ENCODE data around the gene THBS3. TPM values are rescaled to one million over a fixed set of nuclear protein-coding genes. Genes with fewer than 3 reads are reported as not detected.
"Not testable (repeated sequence)": the region's sequence is repeated elsewhere in the genome, so short reads cannot be mapped to it uniquely, and the experiment has no call there.

THBS3 gene
- total RNA-seq, 2 experiments from 2014 or later, result 15.4 to 15.7 TPM

DNA sequence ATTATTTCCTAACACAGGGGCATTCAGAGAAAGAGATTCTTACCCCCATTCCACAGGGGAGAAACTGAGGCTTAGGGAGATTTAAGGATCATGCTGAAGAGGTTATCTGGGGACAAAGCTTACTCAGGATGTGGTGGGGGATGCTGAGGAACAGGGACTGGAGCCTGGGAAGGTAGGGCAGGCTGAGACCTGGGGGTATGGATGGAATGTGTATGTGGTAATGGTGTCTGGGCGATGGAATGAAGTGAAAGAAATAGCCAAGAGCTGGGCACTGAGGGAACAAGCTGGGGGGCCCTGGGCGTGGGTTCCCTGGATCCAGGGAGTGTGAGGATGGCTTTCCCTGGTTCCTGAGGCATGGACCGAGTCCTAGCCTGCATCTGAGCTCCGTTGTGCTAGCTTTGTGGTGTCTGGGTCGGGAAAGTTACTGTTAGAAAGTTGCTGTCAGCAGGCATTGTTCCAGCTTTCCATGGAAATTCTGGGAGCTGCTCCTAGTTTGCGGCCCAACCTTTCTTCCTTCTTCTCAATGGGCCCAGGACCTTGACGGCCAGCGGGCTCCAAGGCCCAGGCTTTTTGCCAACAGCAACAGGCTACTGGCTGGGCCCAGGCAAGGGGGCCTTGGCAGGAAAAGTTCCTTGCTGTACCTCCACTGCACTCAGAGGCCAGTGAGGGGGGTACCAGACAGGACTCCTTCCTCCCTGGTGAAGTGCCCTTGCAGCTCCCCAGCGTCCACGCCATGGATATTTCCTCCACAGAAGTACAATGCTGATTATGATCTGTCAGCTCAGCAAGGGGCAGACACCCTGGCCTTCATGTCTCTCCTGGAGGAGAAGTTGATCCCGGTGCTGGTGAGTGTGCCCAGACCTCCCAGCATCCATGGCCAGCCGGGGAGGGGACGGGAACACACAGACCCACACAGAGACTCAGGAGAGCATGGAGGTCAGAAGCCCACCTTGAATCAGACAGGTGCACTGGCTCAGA lies 24.6 kb upstream of the THBS3 start:
- H3K27ac Mint-ChIP-seq, result not testable (repeated sequence)
- CTCF ChIA-PET, result interaction anchor here (2.2 kb wide), 1 partner anchor 19 kb away, joined by 5 read pairs; no protein-coding TSS in a partner anchor

DNA sequence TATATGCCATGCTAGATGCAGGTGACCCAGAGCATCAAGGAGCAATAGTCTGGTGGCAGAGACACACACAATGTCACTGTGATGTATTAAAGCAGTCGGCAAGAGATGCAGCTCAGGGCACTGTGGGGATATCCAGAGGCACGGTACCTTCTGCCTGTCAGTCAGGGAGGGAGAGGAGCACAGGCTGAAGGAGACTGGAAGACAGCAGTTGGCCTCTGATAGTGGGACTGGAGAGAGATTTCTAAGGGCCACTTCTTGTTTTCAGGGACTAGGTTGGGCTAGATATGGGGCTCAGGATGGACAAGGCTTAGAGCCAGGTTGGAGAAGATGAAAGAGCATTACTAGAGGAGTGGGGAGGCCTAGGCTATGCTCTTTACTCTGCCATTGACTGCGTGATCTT lies 23.6 kb upstream of the THBS3 start:
- H3K4me3 Mint-ChIP-seq; H3K9me3 Mint-ChIP-seq; H3K27me3 Mint-ChIP-seq (ENCODE audit: low read depth); H3K27ac Mint-ChIP-seq; DNase-seq; H3K36me3 Mint-ChIP-seq (ENCODE audit: low read depth); intact Hi-C loops (cut with micrococcal nuclease): not testable (repeated sequence)
- CTCF ChIA-PET, result interaction anchor here (2.2 kb wide), 1 partner anchor 20 kb away, joined by 5 read pairs; no protein-coding TSS in a partner anchor
- H3K4me1 Mint-ChIP-seq (ENCODE audit: low read depth), result peaks cover 19% of the 10 kb centered on the region

More for the DNA sequence above, 24.6 kb upstream of the THBS3 start:
- H3K36me3 Mint-ChIP-seq (ENCODE audit: low read depth); H3K4me3 Mint-ChIP-seq; DNase-seq; H3K9me3 Mint-ChIP-seq; intact Hi-C loops (cut with micrococcal nuclease); H3K27me3 Mint-ChIP-seq (ENCODE audit: low read depth): not testable (repeated sequence)
- H3K4me1 Mint-ChIP-seq (ENCODE audit: low read depth), result peaks cover 13% of the 10 kb centered on the region

GRCh38 chr1:155228096-155228427 lies 20.4 kb upstream of the THBS3 start:
- peaks cover 31% of the 10 kb centered on the region for H3K4me1 Mint-ChIP-seq (ENCODE audit: low read depth)
- H3K9me3 Mint-ChIP-seq, result no peaks in the 10 kb centered on the region
- H3K27me3 Mint-ChIP-seq (ENCODE audit: low read depth), result no peaks in the 10 kb centered on the region
- DNase-seq, result no peak
- peak overlapping the region; percentile 89 for H3K4me3 Mint-ChIP-seq
- intact Hi-C loops (cut with micrococcal nuclease), result no loop called here
- CTCF ChIA-PET, result interaction anchor here (1.3 kb wide), 1 partner anchor 16 kb away, joined by 4 read pairs; no protein-coding TSS in a partner anchor
- peak overlapping the region; percentile 96 for H3K27ac Mint-ChIP-seq
- H3K36me3 Mint-ChIP-seq (ENCODE audit: low read depth), result peaks cover 11% of the 10 kb centered on the region

DNA sequence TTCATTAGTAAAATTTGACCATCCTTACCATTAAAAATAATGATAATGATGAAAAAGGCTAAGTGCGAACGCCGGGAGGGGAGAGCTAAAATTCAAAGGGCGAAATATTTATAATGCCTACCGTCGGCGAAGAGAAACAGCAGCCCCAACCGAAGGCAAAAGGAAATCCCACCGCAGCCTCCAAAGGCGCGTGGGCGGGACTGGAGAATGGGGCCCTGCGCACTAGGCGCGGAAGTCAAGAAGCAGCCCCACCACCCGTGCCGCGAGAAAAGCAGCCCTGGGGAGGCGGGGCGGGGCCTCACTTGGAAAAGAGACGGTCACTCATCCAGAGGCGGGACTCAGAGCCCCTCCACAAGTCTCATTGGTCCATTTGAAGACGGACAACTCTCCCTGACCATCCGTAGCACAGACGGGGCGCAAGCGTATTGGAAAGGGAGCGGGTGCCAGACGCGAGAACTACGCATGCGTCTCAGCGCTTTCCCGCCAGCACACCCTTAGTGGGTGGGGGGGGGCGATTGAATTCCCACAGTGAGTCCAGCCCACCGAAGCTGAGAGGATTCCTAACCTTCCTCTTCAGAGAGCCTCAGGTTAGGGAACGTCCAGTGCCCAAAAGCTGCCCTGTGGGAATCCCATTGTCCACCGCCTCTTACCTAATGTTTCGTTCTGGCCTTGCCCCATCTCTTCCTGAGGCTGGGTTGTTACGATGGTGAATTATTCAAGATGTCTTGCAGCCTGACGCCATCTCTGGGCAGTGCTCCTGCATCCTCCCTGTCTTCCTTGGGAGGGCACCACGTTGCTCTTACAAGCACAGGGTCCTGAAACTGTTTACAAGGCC lies 19.8 kb upstream of the THBS3 start:
- H3K4me1 Mint-ChIP-seq (ENCODE audit: low read depth), result peaks cover 31% of the 10 kb centered on the region
- intact Hi-C loops (cut with micrococcal nuclease), result loop anchor here (1.0 kb wide), 5 partner anchors 17 to 97 kb away; partner anchors contain the start of genes FDPS and SCAMP3
- H3K27me3 Mint-ChIP-seq (ENCODE audit: low read depth), result no peaks in the 10 kb centered on the region
- peak overlapping the region; percentile 89 for H3K4me3 Mint-ChIP-seq
- CTCF ChIA-PET, result interaction anchor here (0.7 to 5.4 kb wide), 9 partner anchors 9 to 55 kb away, joined by 3 to 57 read pairs (median 5); partner anchors contain the start of genes KRTCAP2, MTX1 and THBS3
- peaks cover 11% of the 10 kb centered on the region for H3K36me3 Mint-ChIP-seq (ENCODE audit: low read depth)
- H3K9me3 Mint-ChIP-seq, result no peaks in the 10 kb centered on the region
- peak; percentile 100 for DNase-seq
- peak overlapping the region; percentile 96 for H3K27ac Mint-ChIP-seq

- Mint-ChIP-seq H3K4me3 (peak overlapping the region; percentile 89), H3K9me3 (no peaks in the 10 kb centered on the region), H3K27ac (peak overlapping the region; percentile 96), H3K36me3 (ENCODE audit: low read depth) (peaks cover 13% of the 10 kb centered on the region), H3K27me3 (ENCODE audit: low read depth) (no peaks in the 10 kb centered on the region), H3K4me1 (ENCODE audit: low read depth) (peaks cover 31% of the 10 kb centered on the region)
- CTCF ChIA-PET, result interaction anchor here (0.7 to 5.4 kb wide), 10 partner anchors 10 to 54 kb away, joined by 3 to 57 read pairs (median 8); partner anchors contain the start of genes KRTCAP2, MTX1 and THBS3
- peak; percentile 72 for DNase-seq
- intact Hi-C loops (cut with micrococcal nuclease), result loop anchor here (1.0 kb wide), 8 partner anchors 17 to 141 kb away; partner anchors contain the start of genes FDPS, SCAMP3 and THBS3
These were observed 19.2 kb upstream of the THBS3 start for GRCh38 chr1:155226910-155227260.

DNA sequence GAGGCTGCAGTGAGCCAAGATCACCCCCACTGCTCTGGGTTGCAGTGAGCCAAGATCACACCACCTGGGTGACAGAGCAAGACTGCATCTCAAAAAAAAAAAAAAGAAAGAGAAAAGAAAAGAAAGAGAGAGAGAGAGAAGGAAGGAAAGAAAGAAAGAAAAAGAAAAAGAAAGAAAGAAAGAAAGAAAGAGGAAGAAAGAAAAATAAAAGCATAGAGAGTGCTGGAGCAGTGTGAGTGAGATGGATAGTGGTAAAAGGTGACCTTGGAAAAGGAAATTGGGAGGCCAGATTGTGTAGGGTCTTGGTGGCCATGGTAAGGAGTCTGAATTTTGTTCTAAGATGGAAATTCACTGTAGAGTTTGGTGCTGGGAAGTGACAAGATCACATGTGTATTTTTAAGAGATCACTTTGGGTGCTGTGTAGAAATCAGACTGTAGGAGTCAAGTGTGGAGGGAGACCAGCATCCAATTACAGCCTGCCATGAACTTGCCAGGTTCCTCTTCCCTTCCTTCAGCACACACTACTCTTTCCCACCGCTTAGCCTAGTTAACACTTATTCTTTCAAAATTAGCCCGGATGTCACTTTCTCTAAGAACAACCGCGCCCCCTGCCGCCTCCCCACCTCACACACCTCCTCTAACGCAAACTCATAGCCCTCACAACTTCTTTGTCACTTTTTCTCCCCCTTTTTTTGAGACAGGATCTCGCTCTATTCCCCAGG lies 18.7 kb upstream of the THBS3 start:
- intact Hi-C loops (cut with micrococcal nuclease), result loop anchor here (1.0 kb wide), 3 partner anchors 19 to 140 kb away; partner anchors contain the start of gene THBS3
- peak; percentile 93 for DNase-seq
- H3K4me1 Mint-ChIP-seq (ENCODE audit: low read depth), result peaks cover 31% of the 10 kb centered on the region
- H3K9me3 Mint-ChIP-seq, result no peaks in the 10 kb centered on the region
- CTCF ChIA-PET, result interaction anchor here (0.7 to 5.4 kb wide), 10 partner anchors 10 to 54 kb away, joined by 3 to 57 read pairs (median 8); partner anchors contain the start of genes KRTCAP2, MTX1 and THBS3
- peak overlapping the region; percentile 96 for H3K27ac Mint-ChIP-seq
- H3K4me3 Mint-ChIP-seq, result peak overlapping the region; percentile 89
- no peaks in the 10 kb centered on the region for H3K27me3 Mint-ChIP-seq (ENCODE audit: low read depth)
- H3K36me3 Mint-ChIP-seq (ENCODE audit: low read depth), result peaks cover 13% of the 10 kb centered on the region

DNA sequence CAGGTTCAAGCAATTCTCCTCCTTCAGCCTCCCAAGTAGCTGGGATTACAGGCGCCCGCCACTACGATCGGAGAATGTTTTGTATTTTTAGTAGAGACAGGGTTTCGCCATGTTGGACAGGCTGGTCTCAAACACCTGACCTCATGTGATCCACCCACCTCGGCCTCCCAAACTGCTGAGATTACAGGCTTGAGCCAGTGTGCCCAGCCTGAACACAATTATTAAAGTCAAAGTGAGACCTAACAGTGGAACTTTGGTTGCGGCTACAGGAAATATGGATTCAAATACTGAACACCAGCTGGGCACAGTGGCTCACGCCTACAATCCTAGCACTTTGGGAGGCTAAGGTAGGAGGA lies 17.7 kb upstream of the THBS3 start:
- CTCF ChIA-PET, result interaction anchor here (1.0 to 5.4 kb wide), 3 partner anchors 20 to 48 kb away, joined by 3 to 57 read pairs (median 13); partner anchors contain the start of genes MTX1 and THBS3
- H3K9me3 Mint-ChIP-seq; H3K27me3 Mint-ChIP-seq (ENCODE audit: low read depth); DNase-seq; intact Hi-C loops (cut with micrococcal nuclease): not testable (repeated sequence)
- Mint-ChIP-seq H3K4me3 (peak overlapping the region; percentile 89), H3K4me1 (ENCODE audit: low read depth) (peaks cover 31% of the 10 kb centered on the region), H3K36me3 (ENCODE audit: low read depth) (peaks cover 13% of the 10 kb centered on the region), H3K27ac (peak overlapping the region; percentile 96)

- CTCF ChIA-PET, result interaction anchor here (1.4 to 5.4 kb wide), 3 partner anchors 17 to 46 kb away, joined by 5 to 57 read pairs (median 8); partner anchors contain the start of genes MTX1 and THBS3
- H3K27me3 Mint-ChIP-seq (ENCODE audit: low read depth), result no peaks in the 10 kb centered on the region
- intact Hi-C loops (cut with micrococcal nuclease), result no loop called here
- DNase-seq, result no peak
- H3K4me1 Mint-ChIP-seq (ENCODE audit: low read depth), result peaks cover 31% of the 10 kb centered on the region
- H3K36me3 Mint-ChIP-seq (ENCODE audit: low read depth), result peaks cover 13% of the 10 kb centered on the region
- no peak overlapping the region for H3K27ac Mint-ChIP-seq
- H3K4me3 Mint-ChIP-seq, result no peak overlapping the region
- no peaks in the 10 kb centered on the region for H3K9me3 Mint-ChIP-seq
These were observed 15.3 kb upstream of the THBS3 start for GRCh38 chr1:155223047-155223446.

- H3K36me3 Mint-ChIP-seq (ENCODE audit: low read depth); DNase-seq; H3K4me3 Mint-ChIP-seq; H3K27me3 Mint-ChIP-seq (ENCODE audit: low read depth); intact Hi-C loops (cut with micrococcal nuclease); H3K27ac Mint-ChIP-seq; H3K9me3 Mint-ChIP-seq: not testable (repeated sequence)
- peaks cover 14% of the 10 kb centered on the region for H3K4me1 Mint-ChIP-seq (ENCODE audit: low read depth)
- CTCF ChIA-PET, result interaction anchor here (1.3 kb wide), 1 partner anchor 30 kb away, joined by 3 read pairs; no protein-coding TSS in a partner anchor
These were observed 12.7 kb upstream of the THBS3 start for GRCh38 chr1:155220211-155220965.

GRCh38 chr1:155219592-155220031 lies 11.9 kb upstream of the THBS3 start:
- Mint-ChIP-seq H3K27me3 (ENCODE audit: low read depth) (no peaks in the 10 kb centered on the region), H3K9me3 (no peaks in the 10 kb centered on the region), H3K27ac (no peak overlapping the region), H3K4me1 (ENCODE audit: low read depth) (peaks cover 10% of the 10 kb centered on the region), H3K4me3 (no peak overlapping the region), H3K36me3 (ENCODE audit: low read depth) (peaks cover 4% of the 10 kb centered on the region)
- intact Hi-C loops (cut with micrococcal nuclease), result no loop called here
- DNase-seq, result no peak
- CTCF ChIA-PET, result interaction anchor here (1.2 to 2.3 kb wide), 3 partner anchors 12 to 47 kb away, joined by 3 to 7 read pairs (median 4); partner anchors contain the start of genes KRTCAP2 and THBS3

Measured in activated naive CD4-positive, alpha-beta T cell treated with anti-CD3 and anti-CD28 coated beads for 36 hours (primary cell).